ENCODE results near the gene EVA1C. TPM values are rescaled to one million over a fixed set of nuclear protein-coding genes. Genes with fewer than 3 reads are reported as not detected.

EVA1C gene
- total and polyA plus RNA-seq, 10 of the 15 experiments (the other 5 are each of a cell fraction or from before 2014, with no cell fraction given) = 0.13 to 0.56 (median 0.34) TPM; not detected in 7

- Histone ChIP-seq H3K27me3 (replicated peaks in 1 of 2; ENCODE audit: control insufficient read depth in 2 of 2, insufficient read depth in 2 of 2, low read length in 1 of 2) (no peaks in the 10 kb centered on the region), H3K4me2 (ENCODE audit: control insufficient read depth, insufficient read depth) (peak overlapping the region; percentile 86), H3K36me3 (ENCODE audit: control insufficient read depth in 2 of 2, insufficient read depth in 2 of 2, low read length in 1 of 2) (peaks cover 0 to under 1% of the 10 kb centered on the region in 2 experiments; a peak in 1 of 4 replicates), H3K4me1 (ENCODE audit: control insufficient read depth, insufficient read depth, low read length) (no peaks in the 10 kb centered on the region), H3K27ac (ENCODE audit: control insufficient read depth, insufficient read depth) (peak overlapping the region; percentile 68), H3K4me3 (peak overlapping the region; percentile 83), H3K9ac (ENCODE audit: control insufficient read depth, insufficient read depth, low read length) (peak overlapping the region; percentile 76; the same call in 1 of the 2 replicates), H3K79me2 (ENCODE audit: control insufficient read depth, insufficient read depth, low read length) (peaks cover 34% of the 10 kb centered on the region), H2AFZ (ENCODE audit: control insufficient read depth, low read depth, low read length) (peak overlapping the region; percentile 83), H4K20me1 (ENCODE audit: control insufficient read depth, insufficient read depth) (no peaks in the 10 kb centered on the region), H3K9me3 (replicated peaks; ENCODE audit: control insufficient read depth, insufficient read depth, low read length) (no peaks in the 10 kb centered on the region)
- in situ Hi-C loops (cut with MboI) = loop anchor here (25.0 kb wide), 1 partner anchor 1244 kb away; the partner anchor contains the start of genes CRYZL1 and ITSN1
- 91% methylated on average over 9 of the region's 9 CpGs for WGBS (ENCODE audit: insufficient coverage, insufficient replicate concordance, low lambda C conversion rate, missing lambda C conversion rate)
- ChIA-PET POLR2A (no interaction called here), RAD21 (ENCODE audit: unreplicated experiment) (no interaction called here), CTCF (interaction anchor here (1.7 kb wide), 1 partner anchor 207 kb away, joined by 10 read pairs; no protein-coding TSS in a partner anchor), SMC1A (ENCODE audit: uncharacterized antibody, unreplicated experiment) (no interaction called here)
- no TSS peak for BruUV-seq (replicated peaks)
- no peak for ATAC-seq
- TF ChIP-seq SRF (IDR thresholded peaks at IDR 0.05; ENCODE audit: low read depth in 2 of 2, low read length in 2 of 2) = no peak
- TF ChIP-seq NFXL1 (IDR thresholded peaks at IDR 0.05; ENCODE audit: borderline replicate concordance) = no peak
- no peak for TF ChIP-seq MAX (IDR thresholded peaks at IDR 0.05; ENCODE audit: low read depth, low read length)
- TF ChIP-seq HCFC1 (IDR thresholded peaks at IDR 0.05; ENCODE audit: low read length) = no peak
- no peak for TF ChIP-seq SUZ12 (IDR thresholded peaks at IDR 0.05; ENCODE audit: unreplicated experiment)
- no peak for TF ChIP-seq BRCA1 (IDR thresholded peaks at IDR 0.05; ENCODE audit: low read depth, low read length)
- no peak for FAIRE-seq
- intact Hi-C loops (cut with micrococcal nuclease; ENCODE audit: unreplicated experiment) = no loop called here
- DNase-seq (ENCODE audit: low read depth, low spot score) = no peak
These were observed 18.9 kb upstream of the EVA1C start for GRCh38 chr21:32393677-32394001.

GRCh38 chr21:32403201-32403777 lies 9.2 kb upstream of the EVA1C start:
- ChIA-PET POLR2A (interaction anchor here (0.6 kb wide), 1 partner anchor 1070 kb away, joined by 4 read pairs; no protein-coding TSS in a partner anchor), RAD21 (ENCODE audit: unreplicated experiment) (interaction anchor here (2.4 kb wide), 1 partner anchor 197 kb away, joined by 17 read pairs; no protein-coding TSS in a partner anchor), SMC1A (ENCODE audit: uncharacterized antibody, unreplicated experiment) (interaction anchor here (0.8 to 1.9 kb wide), 3 partner anchors 8 to 197 kb away, joined by 4 to 13 read pairs (median 5); no protein-coding TSS in a partner anchor), CTCF (interaction anchor here (0.7 to 9.2 kb wide), 9 partner anchors 9 to 1116 kb away, joined by 3 to 90 read pairs (median 3); no protein-coding TSS in a partner anchor)
- Histone ChIP-seq H3K27me3 (replicated peaks in 1 of 2; ENCODE audit: control insufficient read depth in 2 of 2, insufficient read depth in 2 of 2, low read length in 1 of 2) (no peaks in the 10 kb centered on the region; a peak in 1 of 4 replicates), H3K4me3 (no peak overlapping the region), H3K36me3 (ENCODE audit: control insufficient read depth in 2 of 2, insufficient read depth in 2 of 2, low read length in 1 of 2) (no peaks in the 10 kb centered on the region), H3K9me3 (replicated peaks; ENCODE audit: control insufficient read depth, insufficient read depth, low read length) (no peaks in the 10 kb centered on the region), H3K4me2 (ENCODE audit: control insufficient read depth, insufficient read depth) (no peak overlapping the region), H2AFZ (ENCODE audit: control insufficient read depth, low read depth, low read length) (no peak overlapping the region), H3K4me1 (ENCODE audit: control insufficient read depth, insufficient read depth, low read length) (no peaks in the 10 kb centered on the region), H3K79me2 (ENCODE audit: control insufficient read depth, insufficient read depth, low read length) (no peaks in the 10 kb centered on the region), H3K9ac (ENCODE audit: control insufficient read depth, insufficient read depth, low read length) (no peak overlapping the region), H4K20me1 (ENCODE audit: control insufficient read depth, insufficient read depth) (no peaks in the 10 kb centered on the region), H3K27ac (ENCODE audit: control insufficient read depth, insufficient read depth) (no peak overlapping the region)
- FAIRE-seq (no peak), ATAC-seq (peak; percentile 81), DNase-seq (ENCODE audit: low read depth, low spot score) (peak; percentile 3)
- BruUV-seq (replicated peaks) = no TSS peak
- intact Hi-C loops (cut with micrococcal nuclease; ENCODE audit: unreplicated experiment) (loop anchor here (1.0 to 10.0 kb wide), 2 partner anchors 162 to 198 kb away; no protein-coding TSS in a partner anchor), in situ Hi-C loops (cut with MboI) (loop anchor here (10.0 kb wide), 1 partner anchor 202 kb away; no protein-coding TSS in a partner anchor)
- 13% methylated on average over 5 of the region's 5 CpGs for WGBS (ENCODE audit: insufficient coverage, insufficient replicate concordance, low lambda C conversion rate, missing lambda C conversion rate)
- no peak for TF ChIP-seq ZBTB33 (IDR thresholded peaks at IDR 0.05)
- TF ChIP-seq POLR2A (IDR thresholded peaks at IDR 0.05; ENCODE audit: low read depth, low read length) = no peak
- no peak for TF ChIP-seq RCOR1 (conservative IDR thresholded peaks at IDR 0.05; ENCODE audit: low read depth, low read length)
- no peak for TF ChIP-seq IKZF2 (IDR thresholded peaks at IDR 0.05)
- TF ChIP-seq CTCF (IDR thresholded peaks at IDR 0.05 in 2 of 3, conservative IDR thresholded peaks at IDR 0.05 in 1 of 3; ENCODE audit: control insufficient read depth in 2 of 3, extremely low read depth in 1 of 3, insufficient read depth in 1 of 3, low read depth in 3 of 3, low read length in 3 of 3) = peak; percentile 52 to 56 (median 54)
- no peak for TF ChIP-seq ZNF217 (IDR thresholded peaks at IDR 0.05)
